GM12875 (cell line): ENCODE data around the gene GGT5.
"Not testable (repeated sequence)": the region's sequence is repeated elsewhere in the genome, so short reads cannot be mapped to it uniquely, and the experiment has no call there.

Experiments used
- H3K4me3 ChIP-seq: one replicate; pipeline ENCODE4 v1.5.1; 2011; ENCODE audit warnings: low read depth, low read length, control low read depth
- CTCF ChIP-seq: IDR thresholded peaks from 2 replicates; pipeline ENCODE4 v1.5.1; 2011; ENCODE audit warnings: low read depth, mild to moderate bottlenecking, control low read depth, inconsistent platforms, low read length, moderate library complexity, borderline replicate concordance; ENCODE audit not compliant: insufficient read depth

The GGT5 gene

GRCh38 chr22:24245030-24245431, at the start of gene GGT5:
TSS of gene GGT5 (minus strand) at chr22:24245082. CDS start at chr22:24244725, 357 bp downstream.
- not testable (repeated sequence) for H3K4me3 ChIP-seq

GRCh38 chr22:24292202-24292830, 47.4 kb upstream of the GGT5 start:
- H3K4me3 ChIP-seq, result not testable (repeated sequence)

GRCh38 chr22:24291515-24292201, 46.8 kb upstream of the GGT5 start:
- no peak for TF ChIP-seq CTCF

GRCh38 chr22:24290459-24290858, 45.6 kb upstream of the GGT5 start:
- no peak overlapping the region for H3K4me3 ChIP-seq
- TF ChIP-seq CTCF, result no peak

More at GRCh38 chr22:24291515-24292201, 46.8 kb upstream of the GGT5 start:
- H3K4me3 ChIP-seq, result no peak overlapping the region

GRCh38 chr22:24289741-24290163, 44.9 kb upstream of the GGT5 start:
- no peak for TF ChIP-seq CTCF
- no peak overlapping the region for H3K4me3 ChIP-seq

- TF ChIP-seq CTCF, result no peak
Measured at GRCh38 chr22:24289114-24289513, 44.2 kb upstream of the GGT5 start.

GRCh38 chr22:24287801-24288200, 42.9 kb upstream of the GGT5 start:
- not testable (repeated sequence) for H3K4me3 ChIP-seq

More at GRCh38 chr22:24289114-24289513, 44.2 kb upstream of the GGT5 start:
- no peak overlapping the region for H3K4me3 ChIP-seq

GRCh38 chr22:24287212-24287611, 42.3 kb upstream of the GGT5 start:
- not testable (repeated sequence) for H3K4me3 ChIP-seq

- no peak for TF ChIP-seq CTCF
- H3K4me3 ChIP-seq, result no peak overlapping the region
Measured at GRCh38 chr22:24285245-24285644, 40.4 kb upstream of the GGT5 start.
